ENCODE results near the gene SLC27A3. TPM values are rescaled to one million over a fixed set of nuclear protein-coding genes. Genes with fewer than 3 reads are reported as not detected.
A peak's percentile ranks its signal among the peaks of the same experiment; 100 is the strongest.

The SLC27A3 gene
- total and polyA plus RNA-seq, 2 of the 8 experiments (the other 6 are each of a cell fraction or from before 2014, with no cell fraction given), result 39.1 to 40.1 TPM

DNA sequence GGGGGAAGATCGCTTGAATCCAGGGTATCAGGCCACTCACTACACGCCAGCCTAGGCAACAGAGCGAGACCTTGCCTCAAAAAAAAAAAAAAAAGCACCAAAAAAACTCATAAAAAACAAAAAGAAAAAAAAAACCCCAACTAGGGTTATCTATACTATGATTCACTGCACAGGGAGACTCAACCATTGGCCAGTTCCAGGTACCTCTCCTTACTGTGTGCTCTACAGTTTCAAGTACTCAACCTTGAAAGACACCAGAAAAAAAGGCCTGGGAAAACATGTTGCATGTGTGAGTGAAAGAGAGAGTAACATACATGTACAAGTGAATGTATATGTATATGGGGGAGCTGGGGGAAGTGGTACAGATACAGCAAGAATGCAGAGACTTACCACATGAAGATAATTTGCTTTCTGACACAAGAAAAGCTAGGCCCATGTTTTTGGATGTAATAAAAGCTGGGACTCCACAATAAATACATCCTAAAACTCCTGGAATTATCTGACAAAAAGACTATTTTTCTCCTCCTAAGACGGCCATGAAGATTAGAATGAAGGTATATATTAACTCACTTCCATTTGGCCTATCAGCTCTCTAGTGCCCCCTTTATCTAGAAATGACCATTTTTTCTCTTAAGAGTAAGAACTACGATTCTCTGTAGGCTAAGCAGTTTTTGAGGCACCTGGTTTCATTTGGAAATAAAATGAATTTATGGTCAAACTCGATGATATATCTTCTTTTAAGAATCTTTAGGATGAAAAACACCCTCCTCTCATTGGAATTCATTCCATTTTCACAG lies 52.2 kb downstream of the SLC27A3 start:
- H3K4me2 ChIP-seq (ENCODE audit: insufficient read depth in 1 of 2, low read depth in 2 of 2, low read length in 2 of 2), result no peak overlapping the region
- FAIRE-seq (no peak), DNase-seq (ENCODE audit: low read depth in 1 of 2, low spot score in 2 of 2) (no peak)
- no peaks in the 10 kb centered on the region for H3K27me3 ChIP-seq (replicated peaks in 1 of 4; ENCODE audit: control insufficient read depth in 3 of 4, extremely low read depth in 1 of 4, insufficient read depth in 3 of 4, low read length in 3 of 4)
- H4K91ac ChIP-seq (replicated peaks; ENCODE audit: insufficient read length, low read length), result no peak overlapping the region
- no peaks in the 10 kb centered on the region for H3K4me1 ChIP-seq (replicated peaks in 1 of 4; ENCODE audit: control insufficient read depth in 3 of 4, insufficient read depth in 4 of 4, low read length in 3 of 4)
- no peak overlapping the region for H2BK15ac ChIP-seq (ENCODE audit: low read length)
- no peak overlapping the region for H2BK12ac ChIP-seq (ENCODE audit: low read depth, low read length)
- H3K56ac ChIP-seq (replicated peaks; ENCODE audit: insufficient read length, low read depth, low read length), result no peak overlapping the region
- no peak overlapping the region for H3K9ac ChIP-seq (replicated peaks in 1 of 4; ENCODE audit: extremely low read depth in 1 of 4, low read depth in 3 of 4, low read length in 3 of 4)
- peaks cover 0 to 11% of the 10 kb centered on the region in 2 experiments; a peak in 2 of 4 replicates for H3K79me2 ChIP-seq (ENCODE audit: control insufficient read depth in 1 of 2, insufficient read depth in 2 of 2, low read length in 2 of 2)
- peaks cover 10 to 22% (median 15%) of the 10 kb centered on the region in 4 experiments; a peak in 7 of 8 replicates for H3K36me3 ChIP-seq (ENCODE audit: control insufficient read depth in 2 of 4, insufficient read depth in 4 of 4, low read length in 3 of 4)
- H2AK5ac ChIP-seq (ENCODE audit: low read depth, low read length), result no peak overlapping the region
- no peak overlapping the region for H2AFZ ChIP-seq (ENCODE audit: low read length)
- H3K14ac ChIP-seq (ENCODE audit: insufficient read length), result no peak overlapping the region
- no peak overlapping the region for H4K5ac ChIP-seq (ENCODE audit: insufficient read length, low read depth, low read length)
- H2BK20ac ChIP-seq (ENCODE audit: low read length), result no peak overlapping the region
- H3K18ac ChIP-seq (ENCODE audit: extremely low read depth, low read length), result no peak overlapping the region
- 87% methylated on average over 3 of the region's 6 CpGs; no CpG with 5 or more reads in 1 of the 2 experiments for WGBS, 2 experiments (ENCODE audit: extremely low coverage in 1 of 2, insufficient coverage in 1 of 2, insufficient read length in 1 of 2, insufficient replicate concordance in 2 of 2, low coverage in 1 of 2, low lambda C conversion rate in 2 of 2, missing lambda C conversion rate in 1 of 2)
- no peaks in the 10 kb centered on the region; a peak in 1 of 4 replicates for H3K9me3 ChIP-seq (ENCODE audit: insufficient read depth in 2 of 2, low read depth in 1 of 2, low read length in 1 of 2)
- ChIA-PET CTCF (ENCODE audit: partially characterized antibody) (interaction anchor here (0.5 to 3.6 kb wide), 17 partner anchors 11 to 207 kb away, joined by 3 to 19 read pairs (median 3); no protein-coding TSS in a partner anchor), POLR2A (ENCODE audit: partially characterized antibody) (interaction anchor here (0.8 to 2.5 kb wide), 4 partner anchors 11 to 163 kb away, joined by 3 to 9 read pairs (median 3); partner anchors contain the start of genes GATAD2B and RPS27)
- no peak overlapping the region for H4K8ac ChIP-seq (ENCODE audit: extremely low read depth, insufficient read depth, low read length)
- H4K20me1 ChIP-seq (replicated peaks in 1 of 2; ENCODE audit: control insufficient read depth in 1 of 2, insufficient read depth in 2 of 2, low read length in 2 of 2), result peaks cover 3% of the 10 kb centered on the region in 2 experiments
- no peak overlapping the region for H2BK120ac ChIP-seq (replicated peaks; ENCODE audit: low read depth, low read length)
- no peaks in the 10 kb centered on the region for H3K23me2 ChIP-seq (ENCODE audit: low read depth, low read length)
- H3K79me1 ChIP-seq (ENCODE audit: low read depth, low read length), result no peaks in the 10 kb centered on the region; the same call in 1 of the 2 replicates
- H3K27ac ChIP-seq (ENCODE audit: low read depth, low read length), result no peak overlapping the region
- TF ChIP-seq, protein P1, sequence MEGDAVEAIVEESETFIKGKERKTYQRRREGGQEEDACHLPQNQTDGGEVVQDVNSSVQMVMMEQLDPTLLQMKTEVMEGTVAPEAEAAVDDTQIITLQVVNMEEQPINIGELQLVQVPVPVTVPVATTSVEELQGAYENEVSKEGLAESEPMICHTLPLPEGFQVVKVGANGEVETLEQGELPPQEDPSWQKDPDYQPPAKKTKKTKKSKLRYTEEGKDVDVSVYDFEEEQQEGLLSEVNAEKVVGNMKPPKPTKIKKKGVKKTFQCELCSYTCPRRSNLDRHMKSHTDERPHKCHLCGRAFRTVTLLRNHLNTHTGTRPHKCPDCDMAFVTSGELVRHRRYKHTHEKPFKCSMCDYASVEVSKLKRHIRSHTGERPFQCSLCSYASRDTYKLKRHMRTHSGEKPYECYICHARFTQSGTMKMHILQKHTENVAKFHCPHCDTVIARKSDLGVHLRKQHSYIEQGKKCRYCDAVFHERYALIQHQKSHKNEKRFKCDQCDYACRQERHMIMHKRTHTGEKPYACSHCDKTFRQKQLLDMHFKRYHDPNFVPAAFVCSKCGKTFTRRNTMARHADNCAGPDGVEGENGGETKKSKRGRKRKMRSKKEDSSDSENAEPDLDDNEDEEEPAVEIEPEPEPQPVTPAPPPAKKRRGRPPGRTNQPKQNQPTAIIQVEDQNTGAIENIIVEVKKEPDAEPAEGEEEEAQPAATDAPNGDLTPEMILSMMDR (IDR thresholded peaks at IDR 0.05; ENCODE audit: control extremely low read depth in 1 of 3, insufficient read depth in 1 of 3, low read depth in 1 of 3, low read length in 3 of 3), result peak in 1 of 3 experiments; percentile 20; a peak in 1 of 4 replicates
- no peak for TF ChIP-seq CEBPB (IDR thresholded peaks at IDR 0.05; ENCODE audit: low read depth, low read length)
- TF ChIP-seq RAD21 (IDR thresholded peaks at IDR 0.05 in 1 of 2, conservative IDR thresholded peaks at IDR 0.05 in 1 of 2; ENCODE audit: low read depth in 2 of 2, low read length in 2 of 2), result no peak
- H2BK5ac ChIP-seq (ENCODE audit: low read depth, low read length), result no peak overlapping the region
- no peak overlapping the region for H3K4ac ChIP-seq (replicated peaks; ENCODE audit: insufficient read length, low read depth, low read length)
- H3K4me3 ChIP-seq (ENCODE audit: extremely low read depth in 1 of 4, insufficient read depth in 2 of 4, low read depth in 3 of 4, low read length in 4 of 4), result no peak overlapping the region
- no peak overlapping the region for H3K23ac ChIP-seq (ENCODE audit: insufficient read length)

Data from H1 (cell line).